Panc1 (cell line): Measurements from ENCODE around the gene OR13C2. TPM values are rescaled to one million over a fixed set of nuclear protein-coding genes. Genes with fewer than 3 reads are reported as not detected.

Source experiments
- ATAC-seq: fragments of 200-7000 bp; cut with Tn5 transposase; 2 replicates; pipeline ENCODE4 v1.9.1; 2020; ENCODE audit warnings: mild to moderate bottlenecking, moderate library complexity
- BruUV-seq: library from RNA; stranded (reverse); fragments of 400-500 nt; replicated peaks from 2 replicates; lab custom pipeline; 2021; lab: Mats Ljungman, UMichigan
- CTCF ChIA-PET: fragments of 300-600 bp; sonication (Branson Sonifier 250); formaldehyde crosslinking; loops from one replicate; lab custom pipeline; 2022; ENCODE audit warnings: antibody characterized with exemption; lab: Charles Lee
- POLR2A ChIA-PET: fragments of 300-600 bp; sonication (Branson Sonifier 250); formaldehyde crosslinking; loops from one replicate; lab custom pipeline; 2022; ENCODE audit warnings: antibody characterized with exemption; lab: Charles Lee
- DNase-seq: peaks from one replicate; pipeline ENCODE4 v3.0.0-alpha.2; 2010; ENCODE audit warnings: low read depth, low spot score
- H3K27ac ChIP-seq: 2 replicates; pipeline ENCODE4 v1.5.1; 2011; ENCODE audit warnings: mild to moderate bottlenecking, low read length, inconsistent platforms
- H3K27me3 ChIP-seq: fragments of 200-500 bp; sonication (Bioruptor generic); 2 replicates; pipeline ENCODE4 v1.6.0; 2014; ENCODE audit warnings: low read length, inconsistent platforms; ENCODE audit not compliant: control insufficient read depth, insufficient read depth
- H3K36me3 ChIP-seq: fragments of 200-500 bp; sonication (Bioruptor generic); 2 replicates; pipeline ENCODE4 v1.5.1; 2014; ENCODE audit warnings: inconsistent platforms, mild to moderate bottlenecking, low read length, moderate library complexity; ENCODE audit not compliant: control insufficient read depth, insufficient read depth
- H3K4me1 ChIP-seq: 2 replicates; pipeline ENCODE4 v1.5.1; 2011; ENCODE audit warnings: inconsistent platforms, mild to moderate bottlenecking, low read length, moderate library complexity; ENCODE audit not compliant: control insufficient read depth, insufficient read depth
- H3K4me3 ChIP-seq, 2 experiments: 2 replicates each; pipeline ENCODE4 v1.5.1; 2011 to 2012; ENCODE audit warnings: low read depth in 2 of 2, low read length in 2 of 2, mild to moderate bottlenecking in 2 of 2, inconsistent platforms in 1 of 2, moderate library complexity in 1 of 2
- H3K9me3 ChIP-seq: fragments of 200-500 bp; sonication (Bioruptor generic); 2 replicates; pipeline ENCODE4 v1.5.1; 2014; ENCODE audit warnings: low read depth, mild to moderate bottlenecking, inconsistent platforms, low read length, moderate library complexity; ENCODE audit not compliant: control insufficient read depth, insufficient read depth
- POLR2AphosphoS5 ChIP-seq: IDR thresholded peaks from 2 replicates; pipeline ENCODE4 v1.6.1; 2012; ENCODE audit warnings: mild to moderate bottlenecking, low read depth, low read length, moderate library complexity
- SIN3A ChIP-seq: IDR thresholded peaks from 2 replicates; pipeline ENCODE4 v1.6.1; 2012; ENCODE audit warnings: low read depth, mild to moderate bottlenecking, low read length, moderate library complexity, borderline replicate concordance; ENCODE audit not compliant: insufficient read depth
- TCF7L2 ChIP-seq: IDR thresholded peaks from 2 replicates; pipeline ENCODE4 v1.6.1; 2011; ENCODE audit warnings: mild to moderate bottlenecking, low read depth, low read length, inconsistent platforms
- in situ Hi-C: cut with HindIII; loops from 2 replicates; pipeline ENCODE4 v1.10.0; 2016; ENCODE audit warnings: low sequenced_read_pairs, low pct_unique_long_range_greater_than_20kb
- intact Hi-C: fragments of 100-400 bp; cut with micrococcal nuclease; formaldehyde crosslinking; loops from one replicate; pipeline ENCODE4 v1.10.0; 2022; ENCODE audit not compliant: unreplicated experiment
- total RNA-seq: library from RNA; stranded (reverse); gene quantifications from one replicate; pipeline ENCODE4 v1.2.1, GENCODE V29; 2021; ENCODE audit not compliant: unreplicated experiment
- TF ChIP-seq, protein P1 (sequence below), 2 experiments: IDR thresholded peaks; 2 replicates each; pipeline ENCODE4 v1.6.1; 2011 to 2012; ENCODE audit warnings: low read depth in 2 of 2, control low read depth in 1 of 2, low read length in 1 of 2, mild to moderate bottlenecking in 1 of 2, moderate library complexity in 1 of 2; ENCODE audit not compliant: insufficient read depth in 1 of 2
- TF ChIP-seq, protein P2 (sequence below): fragments of 450-650 bp; IDR thresholded peaks from 2 replicates; pipeline ENCODE4 v1.5.1; 2017; ENCODE audit warnings: mild to moderate bottlenecking

The OR13C2 gene
- total RNA-seq, 1 experiment from 2014 or later, result not detected

DNA sequence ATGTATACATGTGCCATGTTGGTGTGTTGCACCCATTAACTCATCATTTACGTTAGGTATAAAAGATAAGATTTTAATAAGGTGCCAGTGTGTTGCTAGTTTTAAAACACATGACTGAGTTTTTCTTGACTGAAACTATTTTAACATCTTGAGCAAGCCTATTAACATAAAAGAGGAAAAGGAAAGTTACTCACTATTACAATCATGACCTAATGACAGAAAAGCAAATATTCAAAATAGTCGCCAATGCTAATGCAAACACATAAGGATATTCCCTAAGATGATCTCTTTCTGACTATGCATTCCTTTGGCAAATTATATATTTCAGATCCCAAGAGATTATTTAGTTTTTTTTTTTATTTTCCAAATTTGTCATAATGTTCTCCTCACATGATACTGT lies 5.8 kb upstream of the OR13C2 start:
- ATAC-seq (no peak), DNase-seq (no peak)
- no TSS peak for BruUV-seq
- Histone ChIP-seq H3K36me3 (no peaks in the 10 kb centered on the region), H3K9me3 (no peaks in the 10 kb centered on the region), H3K4me1 (no peaks in the 10 kb centered on the region), H3K27ac (no peak overlapping the region), H3K27me3 (no peaks in the 10 kb centered on the region), H3K4me3 (no peak overlapping the region)
- TF ChIP-seq TCF7L2 (no peak), SIN3A (no peak), POLR2AphosphoS5 (no peak)
- TF ChIP-seq, protein P1, sequence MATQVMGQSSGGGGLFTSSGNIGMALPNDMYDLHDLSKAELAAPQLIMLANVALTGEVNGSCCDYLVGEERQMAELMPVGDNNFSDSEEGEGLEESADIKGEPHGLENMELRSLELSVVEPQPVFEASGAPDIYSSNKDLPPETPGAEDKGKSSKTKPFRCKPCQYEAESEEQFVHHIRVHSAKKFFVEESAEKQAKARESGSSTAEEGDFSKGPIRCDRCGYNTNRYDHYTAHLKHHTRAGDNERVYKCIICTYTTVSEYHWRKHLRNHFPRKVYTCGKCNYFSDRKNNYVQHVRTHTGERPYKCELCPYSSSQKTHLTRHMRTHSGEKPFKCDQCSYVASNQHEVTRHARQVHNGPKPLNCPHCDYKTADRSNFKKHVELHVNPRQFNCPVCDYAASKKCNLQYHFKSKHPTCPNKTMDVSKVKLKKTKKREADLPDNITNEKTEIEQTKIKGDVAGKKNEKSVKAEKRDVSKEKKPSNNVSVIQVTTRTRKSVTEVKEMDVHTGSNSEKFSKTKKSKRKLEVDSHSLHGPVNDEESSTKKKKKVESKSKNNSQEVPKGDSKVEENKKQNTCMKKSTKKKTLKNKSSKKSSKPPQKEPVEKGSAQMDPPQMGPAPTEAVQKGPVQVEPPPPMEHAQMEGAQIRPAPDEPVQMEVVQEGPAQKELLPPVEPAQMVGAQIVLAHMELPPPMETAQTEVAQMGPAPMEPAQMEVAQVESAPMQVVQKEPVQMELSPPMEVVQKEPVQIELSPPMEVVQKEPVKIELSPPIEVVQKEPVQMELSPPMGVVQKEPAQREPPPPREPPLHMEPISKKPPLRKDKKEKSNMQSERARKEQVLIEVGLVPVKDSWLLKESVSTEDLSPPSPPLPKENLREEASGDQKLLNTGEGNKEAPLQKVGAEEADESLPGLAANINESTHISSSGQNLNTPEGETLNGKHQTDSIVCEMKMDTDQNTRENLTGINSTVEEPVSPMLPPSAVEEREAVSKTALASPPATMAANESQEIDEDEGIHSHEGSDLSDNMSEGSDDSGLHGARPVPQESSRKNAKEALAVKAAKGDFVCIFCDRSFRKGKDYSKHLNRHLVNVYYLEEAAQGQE (IDR thresholded peaks at IDR 0.05; ENCODE audit: insufficient read depth in 1 of 2, low read depth in 2 of 2, low read length in 1 of 2), result no peak
- TF ChIP-seq, protein P2, sequence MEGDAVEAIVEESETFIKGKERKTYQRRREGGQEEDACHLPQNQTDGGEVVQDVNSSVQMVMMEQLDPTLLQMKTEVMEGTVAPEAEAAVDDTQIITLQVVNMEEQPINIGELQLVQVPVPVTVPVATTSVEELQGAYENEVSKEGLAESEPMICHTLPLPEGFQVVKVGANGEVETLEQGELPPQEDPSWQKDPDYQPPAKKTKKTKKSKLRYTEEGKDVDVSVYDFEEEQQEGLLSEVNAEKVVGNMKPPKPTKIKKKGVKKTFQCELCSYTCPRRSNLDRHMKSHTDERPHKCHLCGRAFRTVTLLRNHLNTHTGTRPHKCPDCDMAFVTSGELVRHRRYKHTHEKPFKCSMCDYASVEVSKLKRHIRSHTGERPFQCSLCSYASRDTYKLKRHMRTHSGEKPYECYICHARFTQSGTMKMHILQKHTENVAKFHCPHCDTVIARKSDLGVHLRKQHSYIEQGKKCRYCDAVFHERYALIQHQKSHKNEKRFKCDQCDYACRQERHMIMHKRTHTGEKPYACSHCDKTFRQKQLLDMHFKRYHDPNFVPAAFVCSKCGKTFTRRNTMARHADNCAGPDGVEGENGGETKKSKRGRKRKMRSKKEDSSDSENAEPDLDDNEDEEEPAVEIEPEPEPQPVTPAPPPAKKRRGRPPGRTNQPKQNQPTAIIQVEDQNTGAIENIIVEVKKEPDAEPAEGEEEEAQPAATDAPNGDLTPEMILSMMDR, result no peak
- in situ Hi-C loops (no loop called here), intact Hi-C loops (no loop called here)
- CTCF ChIA-PET, result no interaction called here
- POLR2A ChIA-PET, result no interaction called here

DNA sequence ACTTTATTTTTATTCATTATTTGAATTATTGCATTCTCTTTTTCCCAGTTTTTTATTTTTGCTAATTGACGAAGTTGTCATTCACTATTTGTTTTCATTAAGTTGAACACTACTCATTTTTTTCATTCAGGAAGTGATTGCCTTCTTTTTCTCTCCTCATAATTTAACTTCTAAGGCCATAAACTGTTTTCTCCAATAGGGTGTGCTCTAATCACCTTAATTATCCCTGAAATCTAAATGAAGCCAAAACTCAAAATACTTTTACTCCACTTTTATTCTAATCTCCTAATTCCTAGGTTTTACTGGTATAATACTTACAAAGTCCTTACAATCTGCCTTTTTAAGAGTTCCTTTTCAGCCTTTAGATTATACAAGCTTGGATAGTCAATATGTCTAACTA lies 2.9 kb upstream of the OR13C2 start:
- ATAC-seq, result no peak
- H3K36me3 ChIP-seq, result no peaks in the 10 kb centered on the region
- no peaks in the 10 kb centered on the region for H3K4me1 ChIP-seq
- ChIA-PET CTCF (no interaction called here), POLR2A (no interaction called here)
- in situ Hi-C loops, result no loop called here
- no peak for DNase-seq
- H3K27me3 ChIP-seq, result no peaks in the 10 kb centered on the region
- no peak overlapping the region for H3K27ac ChIP-seq
- TF ChIP-seq, protein P1 (IDR thresholded peaks at IDR 0.05; ENCODE audit: insufficient read depth in 1 of 2, low read depth in 2 of 2, low read length in 1 of 2), result no peak
- TF ChIP-seq, protein P2, result 0 out of 2 replicates have a peak, but pooled peaks have one; percentile 5
- TF ChIP-seq POLR2AphosphoS5 (no peak), TCF7L2 (no peak)
- BruUV-seq, result no TSS peak
- no peak overlapping the region for H3K4me3 ChIP-seq
- intact Hi-C loops, result no loop called here
- no peaks in the 10 kb centered on the region for H3K9me3 ChIP-seq
